ENCODE data around the gene MTHFS. TPM values are rescaled to one million over a fixed set of nuclear protein-coding genes. Genes with fewer than 3 reads are reported as not detected.

The MTHFS gene
- total RNA-seq, 1 donor from 2014 or later, result 3.8 TPM

GRCh38 chr15:79896131-79896633 is 632 bp downstream of the MTHFS start:
- H3K9me3 Mint-ChIP-seq (ENCODE audit: unreplicated experiment), result no peaks in the 10 kb centered on the region
- DNase-seq, result no peak
- peaks cover 5% of the 10 kb centered on the region for H3K4me1 Mint-ChIP-seq (ENCODE audit: low read depth, unreplicated experiment)
- peak overlapping the region; percentile 96 for H3K4me3 Mint-ChIP-seq (ENCODE audit: unreplicated experiment)
- peaks cover 2% of the 10 kb centered on the region for H3K27me3 Mint-ChIP-seq (ENCODE audit: unreplicated experiment)
- TF ChIP-seq, protein P1, sequence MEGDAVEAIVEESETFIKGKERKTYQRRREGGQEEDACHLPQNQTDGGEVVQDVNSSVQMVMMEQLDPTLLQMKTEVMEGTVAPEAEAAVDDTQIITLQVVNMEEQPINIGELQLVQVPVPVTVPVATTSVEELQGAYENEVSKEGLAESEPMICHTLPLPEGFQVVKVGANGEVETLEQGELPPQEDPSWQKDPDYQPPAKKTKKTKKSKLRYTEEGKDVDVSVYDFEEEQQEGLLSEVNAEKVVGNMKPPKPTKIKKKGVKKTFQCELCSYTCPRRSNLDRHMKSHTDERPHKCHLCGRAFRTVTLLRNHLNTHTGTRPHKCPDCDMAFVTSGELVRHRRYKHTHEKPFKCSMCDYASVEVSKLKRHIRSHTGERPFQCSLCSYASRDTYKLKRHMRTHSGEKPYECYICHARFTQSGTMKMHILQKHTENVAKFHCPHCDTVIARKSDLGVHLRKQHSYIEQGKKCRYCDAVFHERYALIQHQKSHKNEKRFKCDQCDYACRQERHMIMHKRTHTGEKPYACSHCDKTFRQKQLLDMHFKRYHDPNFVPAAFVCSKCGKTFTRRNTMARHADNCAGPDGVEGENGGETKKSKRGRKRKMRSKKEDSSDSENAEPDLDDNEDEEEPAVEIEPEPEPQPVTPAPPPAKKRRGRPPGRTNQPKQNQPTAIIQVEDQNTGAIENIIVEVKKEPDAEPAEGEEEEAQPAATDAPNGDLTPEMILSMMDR (IDR thresholded peaks at IDR 0.05; ENCODE audit: partially characterized antibody, unreplicated experiment), result no peak
- no peaks in the 10 kb centered on the region for H3K36me3 Mint-ChIP-seq (ENCODE audit: unreplicated experiment)
- peak overlapping the region; percentile 94 for H3K27ac Mint-ChIP-seq (ENCODE audit: unreplicated experiment)

DNA sequence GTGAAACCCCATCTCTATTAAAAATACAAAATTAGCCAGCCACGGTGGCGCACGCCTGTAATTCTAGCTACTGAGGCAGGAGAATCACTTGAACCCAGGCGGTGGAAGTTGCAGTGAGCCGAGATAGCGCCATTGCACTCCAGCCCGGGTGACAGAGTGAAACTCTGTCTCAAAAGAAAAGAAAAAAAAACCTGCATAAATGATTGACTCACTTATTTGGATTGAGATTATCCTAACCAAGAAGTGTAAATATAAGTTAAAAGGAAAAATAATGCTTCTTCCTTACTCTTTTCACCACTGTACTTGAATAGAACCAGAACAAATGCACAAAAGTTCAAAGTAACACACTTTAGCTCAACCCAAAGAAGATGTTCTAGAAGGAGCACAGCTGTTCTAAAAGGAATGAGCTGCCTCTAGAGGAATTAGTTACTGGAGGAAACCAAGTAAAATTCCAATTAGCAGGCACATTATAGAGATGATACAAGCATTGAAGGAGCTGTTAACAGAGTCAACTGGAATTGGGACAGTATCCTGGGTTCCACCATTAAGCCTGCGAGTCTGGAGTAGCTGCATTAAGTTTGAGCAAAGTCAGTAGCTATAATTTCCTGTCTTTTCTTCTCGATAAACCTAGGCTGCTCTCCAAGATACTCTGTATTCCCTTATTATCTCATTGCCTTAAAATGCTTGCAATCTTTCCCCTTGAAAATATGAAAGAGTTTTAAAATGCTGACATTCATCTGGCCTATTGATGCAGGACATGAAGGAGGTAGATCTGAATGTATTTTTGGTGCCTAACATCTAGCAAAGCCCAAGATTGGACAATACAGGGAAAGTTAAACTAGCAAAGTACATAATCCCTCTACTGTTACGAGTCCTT is 9.5 kb downstream of the MTHFS start:
- no peaks in the 10 kb centered on the region for H3K9me3 Mint-ChIP-seq (ENCODE audit: unreplicated experiment)
- H3K4me3 Mint-ChIP-seq (ENCODE audit: unreplicated experiment), result no peak overlapping the region
- no peaks in the 10 kb centered on the region for H3K4me1 Mint-ChIP-seq (ENCODE audit: low read depth, unreplicated experiment)
- H3K36me3 Mint-ChIP-seq (ENCODE audit: unreplicated experiment), result no peaks in the 10 kb centered on the region
- DNase-seq, result no peak
- no peak overlapping the region for H3K27ac Mint-ChIP-seq (ENCODE audit: unreplicated experiment)
- no peaks in the 10 kb centered on the region for H3K27me3 Mint-ChIP-seq (ENCODE audit: unreplicated experiment)
- TF ChIP-seq, protein P1 (IDR thresholded peaks at IDR 0.05; ENCODE audit: partially characterized antibody, unreplicated experiment), result no peak

- Mint-ChIP-seq H3K9me3 (ENCODE audit: unreplicated experiment) (no peaks in the 10 kb centered on the region), H3K4me3 (ENCODE audit: unreplicated experiment) (no peak overlapping the region), H3K4me1 (ENCODE audit: low read depth, unreplicated experiment) (no peaks in the 10 kb centered on the region), H3K27me3 (ENCODE audit: unreplicated experiment) (no peaks in the 10 kb centered on the region), H3K36me3 (ENCODE audit: unreplicated experiment) (no peaks in the 10 kb centered on the region), H3K27ac (ENCODE audit: unreplicated experiment) (no peak overlapping the region)
- TF ChIP-seq, protein P1 (IDR thresholded peaks at IDR 0.05; ENCODE audit: partially characterized antibody, unreplicated experiment), result no peak
- DNase-seq, result no peak
Measured at GRCh38 chr15:79886124-79886523, 10.7 kb downstream of the MTHFS start.

DNA sequence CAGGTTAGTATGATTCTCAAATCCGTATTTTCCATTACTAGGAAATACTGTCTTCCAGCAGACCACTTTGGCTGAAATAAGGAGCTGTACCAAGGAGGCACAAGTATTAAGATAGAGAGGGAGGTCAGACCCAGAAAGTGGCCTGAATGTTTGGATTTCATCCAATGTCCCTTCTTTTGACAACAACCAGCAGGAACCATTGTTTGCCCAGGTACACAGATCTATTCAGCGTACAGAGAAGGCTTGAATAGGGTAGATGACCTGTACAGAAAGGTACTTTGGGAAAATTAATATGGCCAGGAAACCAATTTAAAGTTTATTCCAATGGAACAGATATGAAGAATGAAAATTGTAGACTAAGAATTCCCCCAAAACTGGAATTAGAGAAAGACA is 12.6 kb downstream of the MTHFS start:
- Mint-ChIP-seq H3K27ac (ENCODE audit: unreplicated experiment) (no peak overlapping the region), H3K4me1 (ENCODE audit: low read depth, unreplicated experiment) (no peaks in the 10 kb centered on the region), H3K4me3 (ENCODE audit: unreplicated experiment) (no peak overlapping the region), H3K27me3 (ENCODE audit: unreplicated experiment) (no peaks in the 10 kb centered on the region), H3K9me3 (ENCODE audit: unreplicated experiment) (peaks cover 2% of the 10 kb centered on the region), H3K36me3 (ENCODE audit: unreplicated experiment) (no peaks in the 10 kb centered on the region)
- TF ChIP-seq, protein P1 (IDR thresholded peaks at IDR 0.05; ENCODE audit: partially characterized antibody, unreplicated experiment), result no peak
- DNase-seq, result no peak

DNA sequence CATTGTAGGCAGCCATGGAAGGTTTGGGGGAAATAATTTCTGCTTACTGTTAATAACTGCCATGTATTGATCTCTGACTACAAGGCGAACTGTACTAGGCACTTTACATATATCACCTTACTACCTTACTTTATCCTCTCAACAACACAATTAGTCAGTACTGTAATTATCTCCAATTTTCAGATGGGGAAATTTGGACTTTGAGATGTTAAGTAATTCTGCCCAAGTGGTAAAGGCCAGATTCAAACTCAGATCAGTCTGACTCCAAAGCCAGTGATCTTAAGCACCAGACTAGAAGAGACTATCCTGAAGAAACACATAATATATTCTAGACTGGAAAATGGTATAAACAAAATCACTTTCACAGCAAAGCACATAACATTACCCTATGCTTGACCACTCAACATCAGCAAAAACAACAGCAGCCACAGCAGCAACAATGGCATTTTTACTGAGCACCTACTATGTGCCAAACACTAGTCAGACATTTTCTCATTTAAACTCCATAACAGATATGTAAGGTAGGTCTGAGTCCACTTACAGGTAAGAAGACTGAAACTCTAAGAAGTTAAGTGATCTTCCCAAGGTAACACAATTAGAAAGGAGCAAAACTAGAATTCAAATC is 13.1 kb downstream of the MTHFS start:
- no peak overlapping the region for H3K27ac Mint-ChIP-seq (ENCODE audit: unreplicated experiment)

More for the DNA sequence above, 13.1 kb downstream of the MTHFS start:
- Mint-ChIP-seq H3K4me3 (ENCODE audit: unreplicated experiment) (no peak overlapping the region), H3K36me3 (ENCODE audit: unreplicated experiment) (no peaks in the 10 kb centered on the region), H3K27me3 (ENCODE audit: unreplicated experiment) (no peaks in the 10 kb centered on the region), H3K9me3 (ENCODE audit: unreplicated experiment) (peaks cover 2% of the 10 kb centered on the region), H3K4me1 (ENCODE audit: low read depth, unreplicated experiment) (no peaks in the 10 kb centered on the region)
- no peak for DNase-seq
- TF ChIP-seq, protein P1 (IDR thresholded peaks at IDR 0.05; ENCODE audit: partially characterized antibody, unreplicated experiment), result no peak

Measured in glutamatergic neuron (in vitro differentiated cells).